K562 (cell line): Measurements from ENCODE around the gene POLD1. TPM values are rescaled to one million over a fixed set of nuclear protein-coding genes. Genes with fewer than 3 reads are reported as not detected.
A peak's percentile ranks its signal among the peaks of the same experiment; 100 is the strongest.

ENCODE experiments used
- ADNP ChIP-seq: fragments of 200-800 bp; sonication (Bioruptor generic); IDR thresholded peaks from 2 replicates; pipeline ENCODE4 v1.6.1; 2016; ENCODE audit warnings: missing genetic modification characterization, missing compliant biosample characterization
- AFF4 ChIP-seq: sonication (generic); formaldehyde crosslinking; IDR thresholded peaks from 2 replicates; pipeline ENCODE4 v1.8.0; 2023; ENCODE audit warnings: mild to moderate bottlenecking, missing genetic modification reagents
- ARNT ChIP-seq, 2 experiments: fragments of 450-650 bp; IDR thresholded peaks; 2 replicates each; pipeline ENCODE4 v1.6.1; 2016; ENCODE audit warnings: mild to moderate bottlenecking in 1 of 2
- CEBPZ ChIP-seq: fragments of 150-350 bp; IDR thresholded peaks from 2 replicates; pipeline ENCODE4 v1.6.1; 2014; ENCODE audit warnings: low read depth, mild to moderate bottlenecking, low read length, borderline replicate concordance
- CREB1 ChIP-seq, 2 experiments: sonication (generic) in 1 of 2; formaldehyde crosslinking in 1 of 2; IDR thresholded peaks; 2 replicates each; pipeline versions ENCODE4 v1.6.1 to v1.8.0; 2012 to 2022; ENCODE audit warnings: inconsistent platforms in 1 of 2, mild to moderate bottlenecking in 1 of 2, missing genetic modification reagents in 1 of 2, moderate library complexity in 1 of 2
- FOXM1 ChIP-seq, 2 experiments: fragments of 450-650 bp in 1 of 2; sonication (generic) in 1 of 2; formaldehyde crosslinking in 1 of 2; IDR thresholded peaks; 2 replicates each; pipeline versions ENCODE4 v1.6.1 to v1.9.0; 2017 to 2022; ENCODE audit warnings: low read depth in 2 of 2, mild to moderate bottlenecking in 2 of 2, missing genetic modification reagents in 1 of 2, moderate library complexity in 1 of 2
- MITF ChIP-seq: IDR thresholded peaks from 2 replicates; pipeline ENCODE4 v1.6.1; 2014; ENCODE audit warnings: antibody characterized with exemption
- MYC ChIP-seq, 2 experiments: fragments of 250-450 bp in 1 of 2; sonication (Bioruptor Pico) in 1 of 2; IDR thresholded peaks; 2 replicates each; pipeline versions ENCODE4 v1.5.1 to v1.6.1; 2012 to 2021; ENCODE audit warnings: low read depth in 2 of 2, borderline replicate concordance in 1 of 2, improper control_type of control experiment in 1 of 2, low read length in 1 of 2, mild to moderate bottlenecking in 1 of 2, moderate library complexity in 1 of 2
- NCOA4 ChIP-seq: fragments of 450-650 bp; IDR thresholded peaks from 2 replicates; pipeline ENCODE4 v1.6.1; 2018; ENCODE audit warnings: mild to moderate bottlenecking; ENCODE audit not compliant: partially characterized antibody
- NEUROD1 ChIP-seq: fragments of 150-350 bp; IDR thresholded peaks from 2 replicates; pipeline ENCODE4 v1.6.1; 2014; ENCODE audit warnings: borderline replicate concordance, low read length, low read depth; ENCODE audit not compliant: partially characterized antibody
- NFE2L1 ChIP-seq: fragments of 450-650 bp; IDR thresholded peaks from 2 replicates; pipeline ENCODE4 v1.6.1; 2016; ENCODE audit warnings: missing genetic modification characterization, low read depth, mild to moderate bottlenecking, missing compliant biosample characterization, moderate library complexity, borderline replicate concordance
- NR2C2 ChIP-seq, 2 experiments: fragments of 200-800 bp in 1 of 2; sonication (Bioruptor generic) in 1 of 2; sonication (generic) in 1 of 2; formaldehyde crosslinking in 1 of 2; IDR thresholded peaks; 2 replicates each; pipeline versions ENCODE4 v1.6.1 to v1.8.0; 2016 to 2022; ENCODE audit warnings: mild to moderate bottlenecking in 1 of 2, missing compliant biosample characterization in 1 of 2, missing genetic modification characterization in 1 of 2, missing genetic modification reagents in 1 of 2
- SMARCE1 ChIP-seq: fragments of 450-650 bp; IDR thresholded peaks from 2 replicates; pipeline ENCODE4 v1.7.1; 2016; ENCODE audit warnings: mild to moderate bottlenecking
- ZNF561 ChIP-seq: fragments of 450-650 bp; formaldehyde crosslinking; conservative IDR thresholded peaks from 2 replicates; pipeline ENCODE4 v1.4.0; 2020; ENCODE audit warnings: mild to moderate bottlenecking, moderate library complexity
- ZNF699 ChIP-seq: fragments of 250-450 bp; sonication (Bioruptor Pico); IDR thresholded peaks from 2 replicates; pipeline ENCODE4 v1.8.0; 2021; ENCODE audit warnings: mild to moderate bottlenecking, moderate library complexity; ENCODE audit not compliant: insufficient replicate concordance
- polyA plus RNA-seq, 8 experiments: library from polyadenylated mRNA; depleted of rRNA in 4 of 8; stranded (reverse) in 5 of 8; unstranded in 3 of 8; fragments of >200 nt; fragmentation: Nextera tagmentation in 2 of 8; fragmentation: Illumina TruSeq in 1 of 8; extraction: Ambion mirVana in 2 of 8; extraction: Trizol in 1 of 8; gene quantifications; 2 replicates each; pipeline versions ENCODE4 v1.2.1 to v1.2.3, GENCODE V29; 2011 to 2014; ENCODE audit warnings: inconsistent platforms in 1 of 8, missing spikeins in 1 of 8
- total RNA-seq, 7 experiments: library from RNA; depleted of rRNA in 6 of 7; stranded (reverse); fragments of >200 nt in 6 of 7; fragmentation: Illumina TruSeq in 2 of 7; extraction: Trizol in 2 of 7; gene quantifications; 2 replicates each; pipeline versions ENCODE4 v1.2.1 to v1.2.3, GENCODE V29; 2011 to 2021; ENCODE audit warnings: low replicate concordance in 1 of 7

The POLD1 gene
- total and polyA plus RNA-seq, 9 of the 15 experiments (the other 6 are each of a cell fraction or from before 2014, with no cell fraction given) = 1.3 to 312 (median 47.8) TPM

GRCh38 chr19:50357178-50358100, 26.7 kb upstream of the POLD1 start (continued):
- no peak for TF ChIP-seq MITF
- no peak for TF ChIP-seq ZNF699 (CRISPR knock-in tag)
- TF ChIP-seq MYC (IDR thresholded peaks at IDR 0.05; ENCODE audit: low read depth, low read length) = peak; percentile 66
- peak; percentile 41; the same call in 1 of the 2 replicates for TF ChIP-seq MYC (CRISPR knock-in tag; IDR thresholded peaks at IDR 0.05; ENCODE audit: borderline replicate concordance, low read depth)
- TF ChIP-seq ARNT (IDR thresholded peaks at IDR 0.05) = peak in 1 of 2 experiments; percentile 77; a peak in 2 of 4 replicates
- TF ChIP-seq CREB1 (IDR thresholded peaks at IDR 0.05) = peak; percentile 78
- TF ChIP-seq CREB1 (CRISPR knock-in tag; IDR thresholded peaks at IDR 0.05) = peak; percentile 77
- peak; percentile 20 for TF ChIP-seq NEUROD1
- no peak for TF ChIP-seq ADNP
- no peak for TF ChIP-seq CEBPZ
- peak; percentile 56; the same call in 1 of the 2 replicates for TF ChIP-seq SMARCE1
- peak; percentile 43; the same call in 1 of the 2 replicates for TF ChIP-seq NR2C2 (CRISPR knock-in tag; IDR thresholded peaks at IDR 0.05)
- 0 out of 2 replicates have a peak, but pooled peaks have one; percentile 7 for TF ChIP-seq NR2C2 (tag; IDR thresholded peaks at IDR 0.05)
- no peak for TF ChIP-seq ZNF561 (CRISPR knock-in tag)
- no peak for TF ChIP-seq NCOA4
- TF ChIP-seq NFE2L1 (tag) = no peak
- TF ChIP-seq FOXM1 (IDR thresholded peaks at IDR 0.05; ENCODE audit: low read depth) = 0 out of 2 replicates have a peak, but pooled peaks have one; percentile 9
- peak; percentile 28; the same call in 1 of the 2 replicates for TF ChIP-seq FOXM1 (CRISPR knock-in tag; IDR thresholded peaks at IDR 0.05; ENCODE audit: low read depth)
- no peak for TF ChIP-seq AFF4 (CRISPR knock-in tag)
